Omental fat pad (tissue), 4 donors: ENCODE results near the gene UPK3A. TPM values are rescaled to one million over a fixed set of nuclear protein-coding genes. Genes with fewer than 3 reads are reported as not detected.

Source experiments
- ATAC-seq: fragments of 150-250 bp; one replicate; pipeline ENCODE4 v1.9.1; 2016; ENCODE audit warnings: mild to moderate bottlenecking, moderate library complexity; ENCODE audit not compliant: low FRiP score
- DNase-seq: peaks from one replicate; pipeline ENCODE4 v3.0.0-alpha.2; 2019; ENCODE audit warnings: low spot score
- CTCF ChIP-seq, 3 donors: fragments of 450-650 bp; IDR thresholded peaks; one replicate each; pipeline ENCODE4 v1.5.1; 2016 to 2017; ENCODE audit warnings: antibody characterized with exemption in 3 of 3, mild to moderate bottlenecking in 3 of 3, moderate library complexity in 2 of 3
- total RNA-seq, 4 donors: library from RNA; depleted of rRNA; stranded (reverse); fragments of >200 nt; gene quantifications; one replicate each; pipeline ENCODE4 v1.1.0, GENCODE V29; 2016

UPK3A gene
- total RNA-seq, 4 donors from 2014 or later = not detected

DNA sequence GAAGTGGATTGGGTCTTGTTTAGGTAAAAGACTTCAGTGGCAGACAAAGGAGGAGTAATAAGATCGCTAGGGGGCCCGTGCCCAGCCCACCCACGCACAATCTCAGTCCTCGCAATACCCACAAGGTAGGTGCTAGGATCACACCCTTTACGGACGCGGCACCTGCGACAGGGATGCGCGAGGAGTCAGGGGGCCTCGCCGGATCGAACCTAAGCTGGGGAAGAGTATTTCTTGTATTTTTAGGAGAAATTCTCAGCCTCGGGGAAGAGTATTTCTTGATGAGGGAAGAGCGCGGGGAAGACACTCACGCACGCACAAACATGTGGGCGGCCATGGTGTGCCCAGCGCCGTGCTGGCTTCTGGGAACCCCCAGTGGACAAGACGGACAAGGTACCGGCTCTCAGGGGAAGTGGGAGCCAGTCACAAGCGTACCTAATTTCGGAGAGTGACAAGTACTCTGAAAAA lies 24.2 kb downstream of the UPK3A start:
- ATAC-seq = no peak
- no peak for DNase-seq
- TF ChIP-seq CTCF (IDR thresholded peaks at IDR 0.05) = no peak

DNA sequence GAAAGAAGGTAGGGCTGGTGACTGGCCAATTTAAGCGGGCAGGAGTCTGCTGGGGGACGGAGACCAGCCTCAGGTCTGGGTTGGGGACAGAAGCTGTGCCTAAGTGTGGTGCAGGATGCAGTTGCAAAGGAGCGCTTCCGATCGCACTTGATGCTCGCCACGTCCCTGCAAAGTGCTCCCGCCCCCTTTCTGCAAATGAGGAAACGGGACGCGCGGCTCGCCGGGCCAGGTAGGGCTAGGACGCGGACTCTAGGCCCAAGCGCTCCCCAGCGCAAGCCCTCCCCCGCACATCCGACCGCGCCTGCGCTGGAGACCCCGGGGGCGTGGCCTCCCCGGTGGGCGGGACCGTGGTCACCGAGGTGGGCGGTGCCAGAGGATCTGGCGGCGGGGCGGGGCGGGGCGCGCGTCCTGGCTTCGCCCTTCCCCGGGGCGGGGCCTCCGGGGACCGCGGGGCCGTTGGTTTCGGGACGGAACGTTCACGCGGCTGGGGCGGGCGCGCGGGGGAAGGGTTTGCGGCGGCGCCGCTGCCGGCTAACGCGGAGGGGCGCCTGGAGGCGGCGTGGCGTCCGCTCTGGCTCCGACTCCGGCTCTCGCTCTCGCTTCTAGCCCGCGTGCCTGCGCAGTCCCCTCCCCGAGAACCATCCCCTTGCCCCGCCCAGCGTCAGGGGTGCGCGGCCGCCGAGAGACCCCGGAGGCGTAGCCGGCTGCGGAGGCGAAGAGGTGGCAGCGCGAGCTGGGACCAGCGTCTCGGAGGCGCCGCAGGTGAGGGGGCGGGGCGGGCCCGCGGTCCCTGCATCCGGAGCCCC lies 24.9 kb downstream of the UPK3A start, which contains the start of gene FAM118A:
Gene FAM118A, plus strand, starts transcription at position 513 of the 806 bp plus-strand sequence. CDS start 12,446 bp downstream, outside the sequence.
- ATAC-seq (peak; percentile 93), DNase-seq (peak; percentile 86)
- TF ChIP-seq CTCF (IDR thresholded peaks at IDR 0.05) = no peak

DNA sequence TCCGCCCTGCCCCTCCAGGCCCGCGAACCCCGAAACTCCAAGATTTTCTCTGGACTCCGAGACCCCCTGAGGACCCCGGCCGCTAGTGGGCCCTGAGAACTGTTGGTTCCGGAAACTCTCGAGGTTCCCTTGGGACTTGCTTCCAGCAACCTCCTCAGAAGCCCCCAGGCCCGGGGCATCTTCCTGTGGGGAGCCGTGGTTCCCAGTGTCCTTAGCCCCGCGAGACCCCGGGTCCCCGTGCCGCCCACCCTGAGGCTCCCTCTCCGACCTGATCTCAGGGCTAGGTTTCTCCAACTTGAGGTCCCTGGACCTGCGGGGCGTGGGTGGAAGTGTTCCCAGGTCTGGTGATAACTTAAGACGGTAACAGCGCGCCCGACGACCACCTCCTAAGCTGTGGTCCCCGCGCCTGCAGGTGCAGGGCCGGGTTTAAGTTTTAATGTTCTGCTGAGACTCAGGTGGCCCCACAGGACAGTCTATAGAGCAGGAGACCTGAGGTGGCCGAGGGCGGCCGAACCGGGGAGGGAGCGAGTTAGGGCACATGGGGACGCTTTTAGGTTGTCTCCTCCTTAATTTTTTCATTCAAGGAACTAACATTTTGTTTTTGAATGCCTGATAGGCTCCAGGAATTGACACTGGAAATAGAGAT lies 25.7 kb downstream of the UPK3A start:
- DNase-seq = no peak
- no peak for ATAC-seq
- TF ChIP-seq CTCF (IDR thresholded peaks at IDR 0.05) = no peak

- no peak for TF ChIP-seq CTCF (IDR thresholded peaks at IDR 0.05)
Measured at GRCh38 chr22:45310977-45311531, 26.3 kb downstream of the UPK3A start.

GRCh38 chr22:45312415-45312814 lies 27.7 kb downstream of the UPK3A start:
- no peak for ATAC-seq
- TF ChIP-seq CTCF (IDR thresholded peaks at IDR 0.05) = no peak
- DNase-seq = no peak

More at GRCh38 chr22:45310977-45311531, 26.3 kb downstream of the UPK3A start:
- no peak for ATAC-seq
- no peak for DNase-seq

GRCh38 chr22:45312856-45313255 lies 28.1 kb downstream of the UPK3A start:
- no peak for TF ChIP-seq CTCF (IDR thresholded peaks at IDR 0.05)
- no peak for DNase-seq
- ATAC-seq = no peak
